Measurements from ENCODE around the gene DNAL4.

GRCh38 chr22:38775656-38776055 lies 18.3 kb downstream of the DNAL4 start:
- TF ChIP-seq POLR2A (IDR thresholded peaks at IDR 0.05; ENCODE audit: low read depth, low read length) = no peak
- no peak for TF ChIP-seq RAD21 (IDR thresholded peaks at IDR 0.05; ENCODE audit: low read length)
- TF ChIP-seq, protein P1, sequence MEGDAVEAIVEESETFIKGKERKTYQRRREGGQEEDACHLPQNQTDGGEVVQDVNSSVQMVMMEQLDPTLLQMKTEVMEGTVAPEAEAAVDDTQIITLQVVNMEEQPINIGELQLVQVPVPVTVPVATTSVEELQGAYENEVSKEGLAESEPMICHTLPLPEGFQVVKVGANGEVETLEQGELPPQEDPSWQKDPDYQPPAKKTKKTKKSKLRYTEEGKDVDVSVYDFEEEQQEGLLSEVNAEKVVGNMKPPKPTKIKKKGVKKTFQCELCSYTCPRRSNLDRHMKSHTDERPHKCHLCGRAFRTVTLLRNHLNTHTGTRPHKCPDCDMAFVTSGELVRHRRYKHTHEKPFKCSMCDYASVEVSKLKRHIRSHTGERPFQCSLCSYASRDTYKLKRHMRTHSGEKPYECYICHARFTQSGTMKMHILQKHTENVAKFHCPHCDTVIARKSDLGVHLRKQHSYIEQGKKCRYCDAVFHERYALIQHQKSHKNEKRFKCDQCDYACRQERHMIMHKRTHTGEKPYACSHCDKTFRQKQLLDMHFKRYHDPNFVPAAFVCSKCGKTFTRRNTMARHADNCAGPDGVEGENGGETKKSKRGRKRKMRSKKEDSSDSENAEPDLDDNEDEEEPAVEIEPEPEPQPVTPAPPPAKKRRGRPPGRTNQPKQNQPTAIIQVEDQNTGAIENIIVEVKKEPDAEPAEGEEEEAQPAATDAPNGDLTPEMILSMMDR (conservative IDR thresholded peaks at IDR 0.05; ENCODE audit: low read depth, low read length) = no peak
- no peak for TF ChIP-seq RCOR1 (IDR thresholded peaks at IDR 0.05; ENCODE audit: insufficient replicate concordance, low read length)
- TF ChIP-seq BHLHE40 (IDR thresholded peaks at IDR 0.05; ENCODE audit: low read depth, low read length) = no peak
- no peak for TF ChIP-seq RFX5 (IDR thresholded peaks at IDR 0.05; ENCODE audit: low read depth, low read length)
- TF ChIP-seq FOS (IDR thresholded peaks at IDR 0.05; ENCODE audit: low read depth, low read length) = no peak
